Activated CD4-positive, alpha-beta T cell treated with anti-CD3 and anti-CD28 coated beads, Interleukin-2, amount 10 ng/mL, durations not matched to agents 7 days and 5 days (primary cell): ENCODE results near the gene FBXL5. TPM values are rescaled to one million over a fixed set of nuclear protein-coding genes. Genes with fewer than 3 reads are reported as not detected.

Experiments
- CTCF ChIA-PET: fragments of 350-600 bp; sonication (Branson Sonifier 250); formaldehyde crosslinking; loops from one replicate; lab custom pipeline; 2021; ENCODE audit warnings: antibody characterized with exemption; lab: Charles Lee
- POLR2A ChIA-PET: fragments of 350-600 bp; sonication (Branson Sonifier 250); formaldehyde crosslinking; loops from one replicate; lab custom pipeline; 2021; ENCODE audit warnings: antibody characterized with exemption; lab: Charles Lee
- DNase-seq: peaks from one replicate; pipeline ENCODE4 v3.0.0-alpha.2; 2020
- H3K27ac Mint-ChIP-seq: one replicate; pipeline ENCODE4 v1.8.0; 2021; ENCODE audit warnings: mild to moderate bottlenecking, moderate library complexity, mixed read lengths
- H3K27me3 Mint-ChIP-seq: one replicate; pipeline ENCODE4 v1.8.0; 2021; ENCODE audit warnings: mixed read lengths
- H3K36me3 Mint-ChIP-seq: one replicate; pipeline ENCODE4 v1.8.0; 2021; ENCODE audit warnings: low read depth, mixed read lengths
- H3K4me1 Mint-ChIP-seq: one replicate; pipeline ENCODE4 v1.8.0; 2021; ENCODE audit warnings: mixed read lengths
- H3K4me3 Mint-ChIP-seq: one replicate; pipeline ENCODE4 v1.8.0; 2021; ENCODE audit warnings: mild to moderate bottlenecking, moderate library complexity, mixed read lengths
- H3K9me3 Mint-ChIP-seq: one replicate; pipeline ENCODE4 v1.8.0; 2021; ENCODE audit warnings: mixed read lengths
- total RNA-seq, 2 experiments: library from RNA; stranded (reverse); gene quantifications; one replicate each; pipeline ENCODE4 v1.2.3, GENCODE V29; 2021

Gene FBXL5, protein sequence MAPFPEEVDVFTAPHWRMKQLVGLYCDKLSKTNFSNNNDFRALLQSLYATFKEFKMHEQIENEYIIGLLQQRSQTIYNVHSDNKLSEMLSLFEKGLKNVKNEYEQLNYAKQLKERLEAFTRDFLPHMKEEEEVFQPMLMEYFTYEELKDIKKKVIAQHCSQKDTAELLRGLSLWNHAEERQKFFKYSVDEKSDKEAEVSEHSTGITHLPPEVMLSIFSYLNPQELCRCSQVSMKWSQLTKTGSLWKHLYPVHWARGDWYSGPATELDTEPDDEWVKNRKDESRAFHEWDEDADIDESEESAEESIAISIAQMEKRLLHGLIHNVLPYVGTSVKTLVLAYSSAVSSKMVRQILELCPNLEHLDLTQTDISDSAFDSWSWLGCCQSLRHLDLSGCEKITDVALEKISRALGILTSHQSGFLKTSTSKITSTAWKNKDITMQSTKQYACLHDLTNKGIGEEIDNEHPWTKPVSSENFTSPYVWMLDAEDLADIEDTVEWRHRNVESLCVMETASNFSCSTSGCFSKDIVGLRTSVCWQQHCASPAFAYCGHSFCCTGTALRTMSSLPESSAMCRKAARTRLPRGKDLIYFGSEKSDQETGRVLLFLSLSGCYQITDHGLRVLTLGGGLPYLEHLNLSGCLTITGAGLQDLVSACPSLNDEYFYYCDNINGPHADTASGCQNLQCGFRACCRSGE
- total RNA-seq: 10 to 100 TPM; 34.3 to 38.6 TPM

- H3K4me3 Mint-ChIP-seq: peak within 1 kb of the TSS; percentile 98
- no peaks in the 10 kb centered on the region for H3K27me3 Mint-ChIP-seq
- ChIA-PET CTCF (interaction anchor here (0.5 to 1.7 kb wide), 3 partner anchors 10 to 23 kb away, joined by 3 to 6 read pairs (median 4); no protein-coding TSS in a partner anchor), POLR2A (no interaction called here)
- peak within 1 kb of the TSS; percentile 96 for H3K27ac Mint-ChIP-seq
- peak; percentile 76 for DNase-seq
- peaks cover 47% of the 10 kb centered on the region for H3K4me1 Mint-ChIP-seq
- H3K36me3 Mint-ChIP-seq: peaks cover 15% of the 10 kb centered on the region
- no peaks in the 10 kb centered on the region for H3K9me3 Mint-ChIP-seq
Measured at GRCh38 chr4:15655223-15656037, at the start of gene FBXL5. TSS of gene FBXL5 (minus strand) at chr4:15655357. CDS start at chr4:15655287, 70 bp downstream.

DNA sequence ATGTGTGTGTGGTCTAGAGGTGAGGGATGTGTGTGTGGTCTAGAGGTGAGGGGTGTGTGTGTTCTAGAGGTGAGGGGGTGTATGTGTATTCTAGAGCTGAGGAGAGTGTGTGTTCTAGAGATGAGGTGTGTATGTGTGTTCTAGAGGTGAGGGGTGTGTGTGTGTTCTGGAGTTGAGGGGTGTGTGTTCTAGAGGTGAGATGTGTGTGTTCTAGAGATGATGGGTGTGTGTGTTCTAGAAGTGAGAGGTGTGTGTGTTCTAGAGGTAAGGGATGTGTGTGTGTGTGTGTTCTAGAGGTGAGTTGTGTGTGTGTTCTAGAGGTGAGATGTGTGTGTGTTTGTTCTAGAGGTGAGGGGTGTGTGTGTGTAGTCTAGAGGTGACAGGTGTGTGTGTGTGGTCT, 49.0 kb upstream of the FBXL5 start:
- ChIA-PET CTCF (no interaction called here), POLR2A (no interaction called here)
- no peak for DNase-seq
- Mint-ChIP-seq H3K27me3 (peaks cover 22% of the 10 kb centered on the region), H3K36me3 (no peaks in the 10 kb centered on the region), H3K4me1 (peaks cover 16% of the 10 kb centered on the region), H3K27ac (no peak overlapping the region), H3K9me3 (no peaks in the 10 kb centered on the region), H3K4me3 (no peak overlapping the region)

DNA sequence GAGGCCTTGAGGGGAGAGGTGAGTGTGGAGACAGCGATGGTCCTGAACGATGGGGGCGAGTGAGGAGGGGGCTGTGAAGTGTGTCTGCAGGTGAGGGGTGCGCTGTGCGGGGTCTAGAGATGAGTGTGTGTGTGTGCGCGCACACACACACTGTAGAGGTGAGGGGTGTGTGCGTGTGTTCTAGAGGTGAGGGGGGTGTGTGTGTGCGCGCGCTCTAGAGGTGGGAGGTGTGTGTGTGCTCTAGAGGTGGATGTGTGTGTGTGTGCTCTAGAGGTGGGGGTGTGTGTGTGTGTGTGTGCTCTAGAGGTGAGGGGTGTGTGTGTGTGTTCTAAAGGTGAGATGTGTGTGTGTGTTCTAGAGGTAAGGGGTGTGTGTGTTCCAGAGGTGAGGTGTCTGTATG, 48.3 kb upstream of the FBXL5 start:
- H3K4me3 Mint-ChIP-seq: peak overlapping the region; percentile 81
- peak overlapping the region; percentile 15 for H3K27ac Mint-ChIP-seq
- no peaks in the 10 kb centered on the region for H3K9me3 Mint-ChIP-seq
- ChIA-PET CTCF (no interaction called here), POLR2A (no interaction called here)
- no peaks in the 10 kb centered on the region for H3K36me3 Mint-ChIP-seq
- peaks cover 23% of the 10 kb centered on the region for H3K27me3 Mint-ChIP-seq
- peaks cover 16% of the 10 kb centered on the region for H3K4me1 Mint-ChIP-seq
- no peak for DNase-seq

GRCh38 chr4:15702941-15703403, 47.8 kb upstream of the FBXL5 start, which contains the start of gene BST1:
TSS of gene BST1 (plus strand) at chr4:15703065. CDS start at chr4:15703145, 80 bp downstream.
- Mint-ChIP-seq H3K9me3 (no peaks in the 10 kb centered on the region), H3K27me3 (peaks cover 23% of the 10 kb centered on the region), H3K27ac (peak within 1 kb of the TSS; percentile 15), H3K4me1 (peaks cover 16% of the 10 kb centered on the region), H3K36me3 (no peaks in the 10 kb centered on the region), H3K4me3 (peak within 1 kb of the TSS; percentile 81)
- POLR2A ChIA-PET: no interaction called here
- CTCF ChIA-PET: interaction anchor here (0.6 to 1.0 kb wide), 2 partner anchors 8 to 22 kb away, joined by 3 to 6 read pairs; no protein-coding TSS in a partner anchor
- peak; percentile 58 for DNase-seq

GRCh38 chr4:15696866-15697265, 41.7 kb upstream of the FBXL5 start:
- POLR2A ChIA-PET: no interaction called here
- peaks cover 21% of the 10 kb centered on the region for H3K27me3 Mint-ChIP-seq
- no peaks in the 10 kb centered on the region for H3K36me3 Mint-ChIP-seq
- CTCF ChIA-PET: interaction anchor here (1.1 kb wide), 1 partner anchor 13 kb away, joined by 3 read pairs; no protein-coding TSS in a partner anchor
- DNase-seq: no peak
- no peaks in the 10 kb centered on the region for H3K9me3 Mint-ChIP-seq
- H3K27ac Mint-ChIP-seq: no peak overlapping the region
- H3K4me1 Mint-ChIP-seq: peaks cover 7% of the 10 kb centered on the region
- no peak overlapping the region for H3K4me3 Mint-ChIP-seq

GRCh38 chr4:15695729-15696128, 40.6 kb upstream of the FBXL5 start:
- H3K36me3 Mint-ChIP-seq: no peaks in the 10 kb centered on the region
- no peaks in the 10 kb centered on the region for H3K9me3 Mint-ChIP-seq
- H3K4me3 Mint-ChIP-seq: no peak overlapping the region
- ChIA-PET CTCF (interaction anchor here (0.7 kb wide), 1 partner anchor 1888 kb away, joined by 3 read pairs; no protein-coding TSS in a partner anchor), POLR2A (no interaction called here)
- H3K4me1 Mint-ChIP-seq: peaks cover 7% of the 10 kb centered on the region
- peaks cover 18% of the 10 kb centered on the region for H3K27me3 Mint-ChIP-seq
- DNase-seq: no peak
- H3K27ac Mint-ChIP-seq: no peak overlapping the region

DNA sequence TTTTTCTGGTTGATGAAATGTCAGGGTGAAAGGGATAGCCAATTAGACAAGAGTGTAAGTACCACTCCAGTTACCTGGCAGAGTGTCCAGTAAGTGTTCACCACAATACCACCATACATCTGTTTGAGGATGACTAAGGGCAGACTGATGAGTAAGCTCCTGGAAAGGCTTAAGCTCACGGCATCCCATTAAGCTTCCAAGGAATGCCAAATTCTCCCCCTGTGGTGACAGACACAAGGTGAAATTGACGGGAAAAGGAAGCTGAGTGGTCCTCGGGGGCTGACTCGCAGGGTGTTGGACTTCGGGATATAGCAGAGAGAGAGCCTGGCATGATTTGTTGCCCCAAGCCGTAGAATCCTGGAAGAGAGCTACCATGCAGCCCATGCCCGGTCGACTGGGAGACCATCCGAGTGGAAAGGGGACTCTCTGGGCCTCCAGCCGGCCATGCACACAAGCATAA, 40.1 kb upstream of the FBXL5 start:
- no peak overlapping the region for H3K27ac Mint-ChIP-seq
- H3K9me3 Mint-ChIP-seq: no peaks in the 10 kb centered on the region
- DNase-seq: no peak
- peaks cover 14% of the 10 kb centered on the region for H3K27me3 Mint-ChIP-seq
- no peak overlapping the region for H3K4me3 Mint-ChIP-seq
- H3K36me3 Mint-ChIP-seq: no peaks in the 10 kb centered on the region
- CTCF ChIA-PET: interaction anchor here (0.6 to 0.7 kb wide), 3 partner anchors 78 to 1889 kb away, joined by 3 to 4 read pairs (median 3); no protein-coding TSS in a partner anchor
- POLR2A ChIA-PET: no interaction called here
- H3K4me1 Mint-ChIP-seq: peaks cover 7% of the 10 kb centered on the region

DNA sequence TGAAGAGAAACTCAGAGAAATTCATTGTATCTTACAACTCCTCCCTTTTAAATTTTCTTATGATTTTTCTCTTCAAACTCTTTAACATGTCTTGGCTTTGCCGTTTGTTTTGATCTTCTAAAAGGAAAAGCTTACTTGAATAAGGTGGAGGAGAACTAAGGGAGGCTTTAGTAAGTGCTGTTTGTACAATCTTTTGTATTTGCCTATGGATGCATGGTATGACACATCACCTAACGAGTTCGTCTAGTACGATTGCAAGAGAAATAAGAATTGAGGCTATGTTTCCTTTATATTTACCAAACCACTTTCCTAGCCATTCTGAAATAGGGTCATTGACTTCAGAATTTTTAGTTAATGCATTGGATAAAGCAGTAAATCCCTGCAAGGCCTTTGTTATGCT, 39.3 kb upstream of the FBXL5 start:
- no peaks in the 10 kb centered on the region for H3K36me3 Mint-ChIP-seq
- no peak for DNase-seq
- CTCF ChIA-PET: interaction anchor here (0.6 to 0.7 kb wide), 2 partner anchors 77 to 209 kb away, joined by 3 to 4 read pairs; no protein-coding TSS in a partner anchor
- POLR2A ChIA-PET: interaction anchor here (0.7 kb wide), 1 partner anchor 57 kb away, joined by 3 read pairs; no protein-coding TSS in a partner anchor
- H3K4me3 Mint-ChIP-seq: no peak overlapping the region
- H3K9me3 Mint-ChIP-seq: no peaks in the 10 kb centered on the region
- peaks cover 9% of the 10 kb centered on the region for H3K27me3 Mint-ChIP-seq
- H3K4me1 Mint-ChIP-seq: peaks cover 7% of the 10 kb centered on the region
- H3K27ac Mint-ChIP-seq: no peak overlapping the region

DNA sequence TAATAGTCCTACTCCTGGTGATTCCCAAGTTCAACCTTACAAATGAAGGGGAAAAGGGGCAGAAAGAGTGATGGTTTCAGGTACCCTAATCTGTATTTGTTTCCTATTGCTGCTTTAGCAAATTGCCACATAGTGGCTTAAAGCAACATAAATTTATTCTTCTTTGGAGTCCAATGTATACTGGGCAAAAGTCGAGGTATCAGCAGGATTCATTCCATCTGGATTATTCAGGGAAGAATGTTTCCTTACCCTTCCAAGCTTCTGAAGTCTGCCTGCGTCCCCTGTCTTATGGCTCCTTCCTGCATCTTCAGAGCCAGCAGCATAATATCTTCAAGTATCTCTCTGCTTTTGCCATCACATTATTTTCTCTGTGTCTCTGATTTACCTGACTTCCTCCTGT, 37.4 kb upstream of the FBXL5 start:
- Mint-ChIP-seq H3K27ac (no peak overlapping the region), H3K4me3 (no peak overlapping the region), H3K27me3 (peaks cover 6% of the 10 kb centered on the region), H3K9me3 (no peaks in the 10 kb centered on the region), H3K4me1 (peaks cover 7% of the 10 kb centered on the region), H3K36me3 (peaks cover 5% of the 10 kb centered on the region)
- no peak for DNase-seq
- CTCF ChIA-PET: no interaction called here
- POLR2A ChIA-PET: no interaction called here

DNA sequence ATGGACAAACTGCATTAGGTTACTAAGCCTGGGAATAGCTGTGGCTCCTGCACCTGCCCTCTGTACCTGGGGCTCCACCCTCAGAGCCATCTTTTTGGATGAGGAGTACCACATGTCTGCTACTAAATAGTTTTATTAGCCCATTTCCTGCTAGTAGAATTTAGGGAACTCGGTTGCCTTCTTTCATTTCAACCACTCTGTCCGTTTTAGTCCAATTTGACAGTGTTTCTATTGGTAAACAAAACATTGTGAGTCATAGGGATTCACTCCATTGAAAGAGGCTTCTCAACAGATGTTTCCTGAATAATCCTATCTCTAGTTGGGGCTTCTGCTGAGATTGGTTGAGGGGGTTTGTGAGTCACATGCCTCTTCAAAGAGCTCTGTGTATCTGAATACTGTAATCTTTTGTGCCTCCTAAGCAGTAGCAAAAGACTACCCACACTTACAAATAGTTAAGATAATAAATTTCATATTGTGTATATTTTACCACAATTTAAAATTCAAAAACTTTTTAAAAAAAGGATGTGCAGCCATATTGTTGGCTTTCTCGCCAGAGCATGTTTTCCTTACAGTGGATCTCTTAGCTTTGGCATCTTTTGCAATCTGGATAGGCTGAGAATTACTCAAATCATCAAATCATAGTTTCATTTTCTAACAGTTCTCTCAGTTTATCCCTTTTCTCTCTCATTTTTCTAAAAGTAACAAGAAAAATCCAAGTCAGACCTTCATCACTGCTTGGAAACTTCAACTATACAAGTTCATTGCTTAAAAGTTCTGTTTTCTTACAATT, 36.4 kb upstream of the FBXL5 start:
- DNase-seq: no peak
- H3K36me3 Mint-ChIP-seq: peaks cover 14% of the 10 kb centered on the region
- no peaks in the 10 kb centered on the region for H3K9me3 Mint-ChIP-seq
- H3K4me3 Mint-ChIP-seq: no peak overlapping the region
- POLR2A ChIA-PET: no interaction called here
- no peak overlapping the region for H3K27ac Mint-ChIP-seq
- H3K4me1 Mint-ChIP-seq: no peaks in the 10 kb centered on the region
- CTCF ChIA-PET: interaction anchor here (0.5 kb wide), 1 partner anchor 1869 kb away, joined by 3 read pairs; no protein-coding TSS in a partner anchor
- no peaks in the 10 kb centered on the region for H3K27me3 Mint-ChIP-seq

- Mint-ChIP-seq H3K27me3 (no peaks in the 10 kb centered on the region), H3K4me3 (no peak overlapping the region), H3K4me1 (no peaks in the 10 kb centered on the region), H3K36me3 (peaks cover 24% of the 10 kb centered on the region), H3K27ac (no peak overlapping the region), H3K9me3 (peaks cover 2% of the 10 kb centered on the region)
- DNase-seq: no peak
- POLR2A ChIA-PET: no interaction called here
- CTCF ChIA-PET: no interaction called here
Measured at GRCh38 chr4:15690020-15690809, 35.1 kb upstream of the FBXL5 start.
